ENCODE results near the gene UGT1A5.

DNA sequence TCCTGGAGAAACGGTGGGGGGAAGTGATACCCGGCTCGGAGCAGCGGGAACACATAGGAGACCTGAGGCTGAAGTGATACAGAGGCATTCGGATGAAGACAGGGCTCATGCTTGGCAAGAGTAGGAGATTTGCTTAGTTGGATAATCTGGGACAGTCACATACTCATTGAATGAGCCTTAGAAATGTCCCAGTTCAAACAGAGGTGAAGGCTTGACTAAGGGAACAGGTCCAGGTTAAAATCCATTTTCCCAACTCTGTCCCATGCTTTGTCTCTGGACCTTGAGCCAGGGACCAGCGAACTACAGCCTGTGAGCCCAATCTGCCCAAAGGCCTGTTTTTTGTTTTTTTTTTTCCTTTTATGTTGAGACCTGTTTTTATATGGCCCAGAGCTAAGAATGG lies 18.7 kb upstream of the UGT1A5 start:
- TF ChIP-seq, protein P1, sequence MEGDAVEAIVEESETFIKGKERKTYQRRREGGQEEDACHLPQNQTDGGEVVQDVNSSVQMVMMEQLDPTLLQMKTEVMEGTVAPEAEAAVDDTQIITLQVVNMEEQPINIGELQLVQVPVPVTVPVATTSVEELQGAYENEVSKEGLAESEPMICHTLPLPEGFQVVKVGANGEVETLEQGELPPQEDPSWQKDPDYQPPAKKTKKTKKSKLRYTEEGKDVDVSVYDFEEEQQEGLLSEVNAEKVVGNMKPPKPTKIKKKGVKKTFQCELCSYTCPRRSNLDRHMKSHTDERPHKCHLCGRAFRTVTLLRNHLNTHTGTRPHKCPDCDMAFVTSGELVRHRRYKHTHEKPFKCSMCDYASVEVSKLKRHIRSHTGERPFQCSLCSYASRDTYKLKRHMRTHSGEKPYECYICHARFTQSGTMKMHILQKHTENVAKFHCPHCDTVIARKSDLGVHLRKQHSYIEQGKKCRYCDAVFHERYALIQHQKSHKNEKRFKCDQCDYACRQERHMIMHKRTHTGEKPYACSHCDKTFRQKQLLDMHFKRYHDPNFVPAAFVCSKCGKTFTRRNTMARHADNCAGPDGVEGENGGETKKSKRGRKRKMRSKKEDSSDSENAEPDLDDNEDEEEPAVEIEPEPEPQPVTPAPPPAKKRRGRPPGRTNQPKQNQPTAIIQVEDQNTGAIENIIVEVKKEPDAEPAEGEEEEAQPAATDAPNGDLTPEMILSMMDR (IDR thresholded peaks at IDR 0.05) = no peak
- no peak for TF ChIP-seq EZH2phosphoT487 (IDR thresholded peaks at IDR 0.05)

All from neural progenitor cell (in vitro differentiated cells).